Activated naive CD8-positive, alpha-beta T cell treated with anti-CD3 and anti-CD28 coated beads for 36 hours (primary cell): Measurements from ENCODE around the gene ATP1B1. TPM values are rescaled to one million over a fixed set of nuclear protein-coding genes. Genes with fewer than 3 reads are reported as not detected.
"Not testable (repeated sequence)": the region's sequence is repeated elsewhere in the genome, so short reads cannot be mapped to it uniquely, and the experiment has no call there.

ENCODE experiments used
- DNase-seq: peaks from one replicate; pipeline ENCODE4 v3.0.0; 2021
- H3K27ac Mint-ChIP-seq: one replicate; pipeline ENCODE4 v1.8.0; 2022; ENCODE audit warnings: mild to moderate bottlenecking, moderate library complexity, mixed read lengths
- H3K27me3 Mint-ChIP-seq: one replicate; pipeline ENCODE4 v1.8.0; 2022; ENCODE audit warnings: mild to moderate bottlenecking, mixed read lengths
- H3K36me3 Mint-ChIP-seq: one replicate; pipeline ENCODE4 v1.8.0; 2021; ENCODE audit warnings: mild to moderate bottlenecking, mixed read lengths
- H3K4me1 Mint-ChIP-seq: one replicate; pipeline ENCODE4 v1.8.0; 2021; ENCODE audit warnings: mixed read lengths
- H3K4me3 Mint-ChIP-seq: one replicate; pipeline ENCODE4 v1.8.0; 2022; ENCODE audit warnings: mild to moderate bottlenecking, moderate library complexity, mixed read lengths
- H3K9me3 Mint-ChIP-seq: one replicate; pipeline ENCODE4 v1.8.0; 2022; ENCODE audit warnings: mixed read lengths
- total RNA-seq, 2 experiments: library from RNA; stranded (reverse); gene quantifications; one replicate each; pipeline ENCODE4 v1.2.3, GENCODE V29; 2021

ATP1B1 gene
- total RNA-seq, 2 experiments from 2014 or later: 3.3 to 4.1 TPM

DNA sequence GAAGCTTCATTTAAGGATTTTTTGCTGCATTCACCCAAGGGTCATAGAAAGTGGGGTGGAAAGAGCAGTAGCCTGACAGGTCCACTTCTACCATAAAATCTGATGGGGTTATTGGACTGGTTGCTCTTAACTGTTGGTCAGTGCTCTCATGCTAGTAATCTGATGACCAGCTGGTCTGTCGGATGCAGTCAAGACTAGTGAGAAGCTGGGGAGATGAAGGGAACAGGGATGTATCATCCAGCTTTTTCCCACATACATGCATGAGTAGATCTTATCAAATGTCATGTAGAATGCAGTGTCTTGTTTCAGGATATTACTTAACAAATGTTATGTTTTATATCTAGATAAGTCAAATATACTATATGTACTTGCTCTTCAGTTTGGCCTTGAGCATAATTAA lies 11.1 kb downstream of the ATP1B1 start:
- H3K4me3 Mint-ChIP-seq: no peak overlapping the region
- H3K27me3 Mint-ChIP-seq: no peaks in the 10 kb centered on the region
- no peaks in the 10 kb centered on the region for H3K9me3 Mint-ChIP-seq
- H3K27ac Mint-ChIP-seq: no peak overlapping the region
- peaks cover 10% of the 10 kb centered on the region for H3K36me3 Mint-ChIP-seq
- no peak for DNase-seq
- peaks cover 7% of the 10 kb centered on the region for H3K4me1 Mint-ChIP-seq

DNA sequence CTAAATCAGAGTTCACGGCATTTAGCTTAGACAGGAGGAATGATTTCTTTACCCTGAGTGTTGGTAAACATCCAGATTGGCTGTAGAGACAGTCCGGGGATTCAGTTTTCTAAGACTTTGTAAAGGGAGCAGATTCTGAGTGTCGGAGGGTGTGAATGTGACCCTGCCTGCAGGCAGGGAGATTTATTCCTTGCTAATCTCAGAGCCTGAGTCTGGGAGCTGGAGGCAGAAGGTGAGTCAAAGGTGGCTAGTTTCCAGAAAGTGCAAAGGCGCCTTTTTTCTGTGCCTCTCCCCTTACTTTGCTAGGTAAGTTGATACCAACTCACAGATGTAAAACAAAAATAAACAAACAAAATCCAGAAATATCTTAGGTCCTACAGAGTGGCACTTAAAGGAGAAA lies 11.7 kb downstream of the ATP1B1 start:
- H3K4me1 Mint-ChIP-seq: peaks cover 7% of the 10 kb centered on the region
- H3K36me3 Mint-ChIP-seq: peaks cover 9% of the 10 kb centered on the region
- H3K27ac Mint-ChIP-seq: no peak overlapping the region
- H3K9me3 Mint-ChIP-seq: no peaks in the 10 kb centered on the region
- DNase-seq: no peak
- no peaks in the 10 kb centered on the region for H3K27me3 Mint-ChIP-seq
- H3K4me3 Mint-ChIP-seq: no peak overlapping the region

DNA sequence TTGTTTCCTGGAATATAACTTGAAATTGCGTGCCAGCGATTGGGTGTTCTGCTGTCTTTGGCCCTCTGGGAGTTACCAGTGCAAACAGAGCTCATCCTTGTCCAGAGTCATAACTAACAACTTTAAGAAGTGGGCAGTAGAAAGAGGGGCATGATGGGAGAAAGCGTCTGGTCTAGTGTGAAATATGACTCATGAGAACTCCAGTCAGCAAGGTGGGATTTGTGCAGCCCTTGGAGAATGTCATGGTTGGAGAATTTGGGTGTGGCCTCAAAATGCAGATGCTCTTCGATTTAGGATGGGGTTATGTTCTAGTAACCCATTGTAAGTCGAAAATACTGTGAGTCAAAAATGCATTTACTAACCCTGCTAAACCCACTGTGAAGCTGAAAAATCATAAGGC lies 12.9 kb downstream of the ATP1B1 start:
- DNase-seq: no peak
- Mint-ChIP-seq H3K36me3 (peaks cover 4% of the 10 kb centered on the region), H3K4me3 (no peak overlapping the region), H3K4me1 (peaks cover 7% of the 10 kb centered on the region), H3K27ac (no peak overlapping the region), H3K9me3 (no peaks in the 10 kb centered on the region), H3K27me3 (no peaks in the 10 kb centered on the region)

DNA sequence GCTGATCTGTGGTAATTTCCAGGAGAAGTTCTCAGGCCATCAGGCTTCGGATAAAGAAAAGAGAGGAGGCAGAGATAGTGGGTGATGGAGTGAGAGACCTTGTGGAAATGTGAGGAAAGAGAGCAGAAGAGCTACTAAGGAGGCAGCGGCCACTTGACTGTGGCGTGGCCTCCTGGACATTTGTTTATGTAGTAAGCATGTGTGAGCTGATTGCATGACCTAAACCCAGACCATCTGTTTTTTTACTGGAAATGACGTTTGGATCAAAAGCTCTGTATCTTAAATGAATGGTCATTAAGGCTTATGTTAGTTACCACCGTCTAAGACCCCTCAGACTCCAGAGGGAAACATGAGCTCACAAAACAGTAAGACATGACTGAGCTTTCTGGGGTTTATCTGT lies 13.6 kb downstream of the ATP1B1 start:
- H3K27me3 Mint-ChIP-seq: no peaks in the 10 kb centered on the region
- no peaks in the 10 kb centered on the region for H3K9me3 Mint-ChIP-seq
- no peak overlapping the region for H3K4me3 Mint-ChIP-seq
- H3K27ac Mint-ChIP-seq: no peak overlapping the region
- H3K4me1 Mint-ChIP-seq: peaks cover 7% of the 10 kb centered on the region
- H3K36me3 Mint-ChIP-seq: peaks cover 8% of the 10 kb centered on the region
- no peak for DNase-seq

DNA sequence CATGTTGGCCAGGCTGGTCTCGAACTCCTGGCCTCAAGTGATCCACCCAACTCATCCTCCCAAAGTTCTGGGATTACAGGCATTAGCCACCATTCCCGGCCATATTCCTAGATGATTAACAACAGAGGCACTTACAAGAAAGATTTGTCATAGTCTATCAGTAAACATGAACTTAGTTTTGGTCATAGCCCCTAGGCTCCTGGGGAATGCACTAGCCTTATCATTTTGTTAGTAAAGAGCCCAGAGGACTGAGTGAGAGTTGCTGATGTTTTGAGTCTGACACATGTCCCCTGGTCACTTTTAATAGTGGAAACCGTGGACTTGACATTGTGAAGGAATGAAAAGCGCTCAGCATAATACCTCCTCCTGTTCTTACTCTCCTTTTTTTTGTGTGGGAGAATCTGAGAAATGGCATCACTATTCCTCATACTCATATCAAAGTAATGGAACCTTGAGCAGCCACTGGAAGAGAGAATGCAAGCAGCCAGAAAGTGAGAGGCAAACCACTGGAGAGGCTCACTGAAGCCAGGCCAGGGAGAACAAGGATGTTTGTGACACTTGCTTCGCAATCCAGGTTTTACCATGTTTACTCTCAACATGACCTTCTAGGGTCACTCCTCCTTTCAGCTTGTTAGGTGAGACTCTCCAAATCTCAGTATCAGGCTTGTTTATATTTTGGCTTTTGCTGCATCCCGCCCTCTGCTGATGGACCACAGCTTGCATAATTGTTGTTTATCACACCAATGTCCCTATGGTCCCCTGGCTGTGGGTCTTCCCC lies 14.8 kb downstream of the ATP1B1 start:
- Mint-ChIP-seq H3K27ac (no peak overlapping the region), H3K36me3 (peaks cover 10% of the 10 kb centered on the region), H3K27me3 (no peaks in the 10 kb centered on the region), H3K4me1 (peaks cover 3% of the 10 kb centered on the region), H3K4me3 (no peak overlapping the region), H3K9me3 (no peaks in the 10 kb centered on the region)
- DNase-seq: no peak

DNA sequence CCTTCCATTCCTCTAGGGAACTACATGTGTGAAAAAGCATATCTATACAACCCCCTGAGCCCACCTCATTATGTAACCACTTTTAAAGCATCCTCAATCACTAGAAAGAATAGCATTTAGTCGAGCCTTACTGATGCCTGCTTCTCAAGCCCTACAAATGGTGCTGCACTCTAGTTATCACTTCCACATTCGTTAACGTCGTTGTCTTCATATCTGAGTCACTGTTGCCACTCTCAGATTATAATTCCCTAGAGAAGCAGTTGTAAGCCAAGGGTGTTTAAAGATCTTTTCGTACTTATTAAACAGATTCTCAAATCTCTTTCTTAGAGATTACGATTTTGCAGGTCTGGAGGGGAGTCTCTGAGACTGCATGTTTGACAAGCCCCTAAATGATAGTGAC lies 16.5 kb downstream of the ATP1B1 start:
- Mint-ChIP-seq H3K27ac (no peak overlapping the region), H3K36me3 (peaks cover 11% of the 10 kb centered on the region), H3K4me1 (peaks cover 3% of the 10 kb centered on the region), H3K4me3 (no peak overlapping the region), H3K9me3 (no peaks in the 10 kb centered on the region), H3K27me3 (no peaks in the 10 kb centered on the region)
- no peak for DNase-seq

DNA sequence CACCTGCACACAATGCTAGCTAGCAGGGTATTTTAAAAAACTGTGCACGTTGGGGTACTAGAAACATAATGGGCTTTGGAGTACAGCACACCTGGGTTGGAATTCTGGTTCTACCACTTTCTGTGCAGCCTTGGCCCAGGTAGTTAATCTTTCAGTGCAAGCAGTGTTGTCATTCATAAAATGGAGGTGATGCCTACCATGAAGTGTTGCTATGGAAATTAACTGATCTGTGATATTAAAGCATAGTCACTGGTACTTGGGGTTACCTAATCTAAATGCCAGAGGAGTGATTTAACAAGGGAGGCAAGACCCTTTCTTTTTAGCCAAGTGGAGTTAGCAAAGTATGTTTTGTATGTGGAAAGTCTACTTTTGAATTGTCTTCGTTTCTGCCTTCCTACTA lies 18.0 kb downstream of the ATP1B1 start:
- no peaks in the 10 kb centered on the region for H3K9me3 Mint-ChIP-seq
- H3K27ac Mint-ChIP-seq: no peak overlapping the region
- H3K4me1 Mint-ChIP-seq: peaks cover 8% of the 10 kb centered on the region
- peaks cover 13% of the 10 kb centered on the region for H3K36me3 Mint-ChIP-seq
- no peaks in the 10 kb centered on the region for H3K27me3 Mint-ChIP-seq
- H3K4me3 Mint-ChIP-seq: no peak overlapping the region
- DNase-seq: no peak

DNA sequence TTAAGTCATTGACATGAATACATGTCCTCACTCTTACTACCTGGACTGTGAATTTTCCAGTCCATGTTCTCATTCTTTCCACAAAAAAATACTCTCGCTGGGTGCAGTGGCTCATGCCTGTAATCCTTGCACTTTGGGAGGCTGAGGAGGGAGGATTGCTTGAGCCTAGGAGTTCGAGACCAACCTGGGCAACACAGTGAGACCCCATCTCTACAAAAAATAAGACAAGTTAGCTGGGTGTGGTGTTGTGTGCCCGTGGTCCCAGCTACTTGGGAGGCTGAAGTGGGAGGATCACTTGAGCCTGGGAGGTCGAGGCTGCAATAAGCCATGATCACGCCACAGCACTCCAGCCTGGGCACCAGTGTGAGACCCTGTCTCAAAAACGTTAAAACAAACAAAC lies 19.1 kb downstream of the ATP1B1 start:
- H3K27ac Mint-ChIP-seq: not testable (repeated sequence)

DNA sequence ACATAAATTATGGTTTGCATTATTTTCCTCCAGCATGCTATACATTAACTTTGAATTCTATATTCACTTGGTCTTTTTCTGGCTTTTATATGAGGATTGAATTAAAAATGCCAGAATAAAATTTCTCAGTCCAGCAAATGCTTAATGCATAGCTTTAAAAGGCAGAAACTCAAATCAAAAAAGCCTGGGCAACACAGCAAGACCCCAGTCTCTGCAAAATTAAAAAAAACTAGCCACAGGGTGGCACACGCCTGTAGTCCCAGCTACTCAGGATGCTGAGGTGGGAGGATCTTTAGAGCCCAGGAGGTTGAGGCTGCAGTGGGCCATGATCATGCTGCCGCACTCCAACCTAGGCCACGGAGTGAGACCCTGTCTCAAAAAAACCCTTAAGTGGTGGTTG lies 19.8 kb downstream of the ATP1B1 start:
- Mint-ChIP-seq H3K4me3 (no peak overlapping the region), H3K4me1 (peaks cover 9% of the 10 kb centered on the region), H3K27me3 (no peaks in the 10 kb centered on the region), H3K9me3 (no peaks in the 10 kb centered on the region), H3K27ac (no peak overlapping the region), H3K36me3 (peaks cover 15% of the 10 kb centered on the region)
- no peak for DNase-seq

More for the DNA sequence above, 19.1 kb downstream of the ATP1B1 start:
- not testable (repeated sequence) for H3K9me3 Mint-ChIP-seq, H3K4me1 Mint-ChIP-seq, DNase-seq, H3K27me3 Mint-ChIP-seq, H3K4me3 Mint-ChIP-seq
- peaks cover 15% of the 10 kb centered on the region for H3K36me3 Mint-ChIP-seq

DNA sequence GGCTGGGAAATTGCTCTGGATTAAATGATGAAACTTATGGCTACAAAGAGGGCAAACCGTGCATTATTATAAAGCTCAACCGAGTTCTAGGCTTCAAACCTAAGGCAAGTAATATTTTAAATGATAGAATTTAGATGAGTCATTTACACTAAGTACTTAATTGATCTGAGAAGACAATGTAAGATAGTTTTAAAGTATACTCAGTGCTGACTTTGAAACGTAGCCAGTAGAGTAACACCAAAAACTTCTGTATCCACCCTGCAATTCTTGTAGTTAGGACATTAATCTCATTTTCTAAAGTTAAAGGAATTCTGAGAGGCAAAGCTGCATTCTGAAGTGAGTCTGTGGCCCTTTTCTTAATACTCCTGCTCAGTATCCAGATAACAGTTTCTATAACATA lies 20.8 kb downstream of the ATP1B1 start:
- peaks cover 9% of the 10 kb centered on the region for H3K4me1 Mint-ChIP-seq
- DNase-seq: no peak
- H3K27me3 Mint-ChIP-seq: no peaks in the 10 kb centered on the region
- peaks cover 15% of the 10 kb centered on the region for H3K36me3 Mint-ChIP-seq
- no peak overlapping the region for H3K4me3 Mint-ChIP-seq
- no peaks in the 10 kb centered on the region for H3K9me3 Mint-ChIP-seq
- no peak overlapping the region for H3K27ac Mint-ChIP-seq

DNA sequence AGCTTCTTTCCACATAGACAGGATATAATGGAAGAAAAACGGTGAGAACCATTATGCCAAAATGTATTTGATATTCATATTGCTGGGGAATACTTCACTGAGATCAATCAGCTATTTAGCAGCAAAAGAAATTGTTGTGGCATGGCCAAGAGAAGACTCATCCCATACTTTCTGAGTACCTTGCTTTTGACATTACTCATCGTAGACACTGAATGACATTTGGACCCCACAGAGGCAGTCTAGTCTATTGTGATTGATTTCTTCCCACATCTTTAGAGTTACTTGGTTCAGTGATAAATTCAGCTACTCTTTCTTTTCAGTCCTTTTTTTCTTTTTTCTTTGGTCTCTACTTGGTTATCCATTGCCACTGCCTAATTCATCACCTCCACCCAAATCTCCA lies 22.1 kb downstream of the ATP1B1 start:
- DNase-seq: no peak
- Mint-ChIP-seq H3K27ac (no peak overlapping the region), H3K4me1 (peaks cover 9% of the 10 kb centered on the region), H3K27me3 (no peaks in the 10 kb centered on the region), H3K36me3 (peaks cover 18% of the 10 kb centered on the region), H3K9me3 (no peaks in the 10 kb centered on the region), H3K4me3 (no peak overlapping the region)

DNA sequence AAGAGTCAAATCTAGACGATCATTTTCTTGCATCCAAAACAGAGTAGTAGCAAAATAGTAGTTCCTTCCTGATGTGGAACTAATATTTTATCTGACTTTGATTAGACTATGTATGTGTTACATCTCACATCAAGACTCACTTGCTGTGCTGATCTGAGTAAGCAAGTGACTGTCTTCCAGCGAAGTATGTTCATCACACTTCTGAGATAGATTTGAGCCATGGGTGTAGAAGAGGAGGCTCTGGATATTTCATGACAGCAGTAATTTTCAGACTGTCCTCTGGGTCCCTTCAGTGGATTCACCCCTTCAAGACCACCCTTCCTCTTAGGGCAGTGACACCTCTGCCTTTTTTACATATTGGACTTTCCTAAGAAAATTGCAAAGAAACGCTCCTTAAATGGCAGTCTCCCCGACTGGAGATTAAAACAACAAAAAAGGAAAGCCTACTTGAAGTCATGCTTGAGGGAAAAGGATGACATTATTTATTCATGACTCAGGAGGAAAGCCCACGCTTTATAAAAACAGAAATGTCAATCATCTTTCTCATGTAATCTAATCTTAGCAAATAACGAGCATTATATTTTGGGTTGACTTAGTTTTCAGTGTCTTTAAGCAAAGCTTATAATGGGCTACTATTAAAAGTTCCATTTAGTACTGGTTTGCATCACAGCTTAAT lies 22.8 kb downstream of the ATP1B1 start:
- H3K4me1 Mint-ChIP-seq: peaks cover 9% of the 10 kb centered on the region
- no peaks in the 10 kb centered on the region for H3K27me3 Mint-ChIP-seq
- no peak overlapping the region for H3K27ac Mint-ChIP-seq
- no peak for DNase-seq
- H3K4me3 Mint-ChIP-seq: no peak overlapping the region
- no peaks in the 10 kb centered on the region for H3K9me3 Mint-ChIP-seq
- peaks cover 18% of the 10 kb centered on the region for H3K36me3 Mint-ChIP-seq

DNA sequence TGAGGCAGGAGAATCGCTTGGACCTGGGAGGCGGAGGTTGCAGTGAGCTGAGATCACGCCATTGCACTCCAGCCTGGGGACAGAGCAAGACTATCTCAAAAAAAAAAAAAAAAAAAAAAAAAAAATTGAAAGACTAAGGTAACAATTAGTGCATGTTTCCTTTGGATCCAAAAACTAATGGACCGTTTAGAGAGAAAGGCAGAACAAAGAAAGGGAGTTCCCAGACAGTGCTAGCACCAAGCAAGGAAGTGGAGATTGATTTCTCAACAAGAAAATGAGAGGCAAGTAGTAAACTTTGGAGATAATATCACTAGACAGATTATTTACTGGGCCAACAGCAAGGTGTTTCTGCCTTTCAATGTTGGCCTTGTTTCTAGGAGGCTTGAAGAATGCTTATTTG lies 24.2 kb downstream of the ATP1B1 start:
- H3K9me3 Mint-ChIP-seq: no peaks in the 10 kb centered on the region
- H3K27ac Mint-ChIP-seq: no peak overlapping the region
- no peaks in the 10 kb centered on the region for H3K27me3 Mint-ChIP-seq
- H3K36me3 Mint-ChIP-seq: peaks cover 9% of the 10 kb centered on the region
- peaks cover 9% of the 10 kb centered on the region for H3K4me1 Mint-ChIP-seq
- no peak overlapping the region for H3K4me3 Mint-ChIP-seq
- DNase-seq: no peak

DNA sequence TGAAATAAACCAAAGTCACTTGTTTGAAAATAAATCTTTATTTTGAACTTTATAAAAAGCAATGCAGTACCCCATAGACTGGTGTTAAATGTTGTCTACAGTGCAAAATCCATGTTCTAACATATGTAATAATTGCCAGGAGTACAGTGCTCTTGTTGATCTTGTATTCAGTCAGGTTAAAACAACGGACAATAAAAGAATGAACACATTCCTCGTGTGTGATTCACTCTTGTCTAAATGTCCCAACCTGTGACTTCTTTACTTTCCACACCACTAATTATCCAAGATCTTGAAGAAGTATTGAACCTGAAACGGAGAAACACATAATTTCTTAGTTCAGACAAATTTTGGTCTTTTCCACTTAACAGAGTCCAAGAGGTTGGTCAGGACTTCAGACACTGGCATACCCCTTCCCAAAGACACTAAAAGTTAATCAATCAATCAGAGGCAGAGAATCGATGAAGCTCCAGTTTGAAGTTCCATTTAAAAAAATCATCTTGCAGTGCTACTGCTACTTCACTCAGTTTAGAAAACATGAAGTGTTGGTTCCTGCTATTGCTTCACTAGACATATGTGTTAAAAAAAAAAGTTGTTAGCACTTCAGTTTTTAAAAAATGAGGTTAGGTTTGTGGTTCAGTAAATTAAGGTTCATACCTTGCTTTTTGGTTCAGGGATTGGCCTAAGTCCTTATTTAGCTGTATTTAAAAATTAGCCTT lies 26.2 kb downstream of the ATP1B1 start:
- Mint-ChIP-seq H3K4me1 (peaks cover 14% of the 10 kb centered on the region), H3K4me3 (no peak overlapping the region), H3K36me3 (peaks cover 9% of the 10 kb centered on the region), H3K9me3 (no peaks in the 10 kb centered on the region), H3K27ac (no peak overlapping the region), H3K27me3 (no peaks in the 10 kb centered on the region)
- DNase-seq: no peak

DNA sequence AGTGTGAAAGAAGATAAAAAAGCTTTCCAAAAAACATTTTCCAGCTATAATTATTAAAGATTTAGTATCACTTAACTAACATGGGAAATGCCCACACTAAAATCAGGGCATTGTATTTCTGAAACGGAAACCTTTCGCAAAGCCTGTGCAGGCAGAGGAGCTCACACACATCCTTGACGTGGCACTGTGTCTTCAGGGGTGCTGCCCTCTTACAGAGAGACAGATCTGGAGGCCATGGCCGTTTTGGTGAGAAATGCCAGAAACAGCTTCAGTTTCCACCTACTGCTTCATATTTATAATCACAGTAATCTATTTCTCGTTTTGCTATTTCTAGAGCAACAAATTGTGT lies 26.7 kb downstream of the ATP1B1 start:
- Mint-ChIP-seq H3K27ac (no peak overlapping the region), H3K4me3 (no peak overlapping the region), H3K4me1 (peaks cover 13% of the 10 kb centered on the region), H3K27me3 (no peaks in the 10 kb centered on the region), H3K9me3 (no peaks in the 10 kb centered on the region), H3K36me3 (peaks cover 5% of the 10 kb centered on the region)
- no peak for DNase-seq
